Esophagus (tissue), 2 donors: ENCODE data around the gene SLC12A5. TPM values are rescaled to one million over a fixed set of nuclear protein-coding genes. Genes with fewer than 3 reads are reported as not detected.

Source experiments
- H3K27ac ChIP-seq, 2 donors: one replicate each; pipeline ENCODE4 v1.5.1; 2013; ENCODE audit warnings: low read depth in 2 of 2, mild to moderate bottlenecking in 2 of 2, inconsistent platforms in 1 of 2, low read length in 1 of 2, moderate library complexity in 1 of 2
- H3K27me3 ChIP-seq, 2 donors: one replicate each; pipeline ENCODE4 v1.6.1; 2013; ENCODE audit warnings: low read length in 2 of 2, control low read depth in 1 of 2, mild to moderate bottlenecking in 1 of 2; ENCODE audit not compliant: insufficient read depth in 2 of 2, control insufficient read depth in 1 of 2
- H3K36me3 ChIP-seq, 2 donors: one replicate each; pipeline ENCODE4 v1.6.1; 2013; ENCODE audit warnings: low read length in 1 of 2; ENCODE audit not compliant: control insufficient read depth in 2 of 2, insufficient read depth in 2 of 2
- H3K4me1 ChIP-seq, 2 donors: one replicate each; pipeline ENCODE4 v1.6.1; 2013; ENCODE audit warnings: low read length in 1 of 2; ENCODE audit not compliant: control insufficient read depth in 2 of 2, insufficient read depth in 2 of 2
- H3K4me3 ChIP-seq, 2 donors: one replicate each; pipeline ENCODE4 v1.5.1; 2013; ENCODE audit warnings: low read length in 2 of 2, mild to moderate bottlenecking in 2 of 2, low read depth in 1 of 2, moderate library complexity in 1 of 2
- H3K9me3 ChIP-seq, 2 donors: one replicate each; pipeline ENCODE4 v1.6.1; 2013; ENCODE audit warnings: mild to moderate bottlenecking in 2 of 2, low read depth in 1 of 2, low read length in 1 of 2, moderate library complexity in 1 of 2; ENCODE audit not compliant: control insufficient read depth in 2 of 2, insufficient read depth in 1 of 2
- WGBS, 2 donors: extraction: QIAGEN DNeasy Blood & Tissue Kit; methylation state at CpG; one replicate each; pipeline ENCODE4 v1.1.7; 2013; 5-methylcytosine and 5-hydroxymethylcytosine counted together
- polyA plus RNA-seq, 2 donors: library from polyadenylated mRNA; stranded (reverse); fragments of 200-250 nt; gene quantifications; one replicate each; pipeline ENCODE4 v1.2.3, GENCODE V29; 2013
- donor health status: healthy with polysubstance abuse.
- donor health status: Bipolar disorder and iron deficiency.

SLC12A5 gene
- polyA plus RNA-seq, 2 donors: 0.25 to 0.77 TPM

DNA sequence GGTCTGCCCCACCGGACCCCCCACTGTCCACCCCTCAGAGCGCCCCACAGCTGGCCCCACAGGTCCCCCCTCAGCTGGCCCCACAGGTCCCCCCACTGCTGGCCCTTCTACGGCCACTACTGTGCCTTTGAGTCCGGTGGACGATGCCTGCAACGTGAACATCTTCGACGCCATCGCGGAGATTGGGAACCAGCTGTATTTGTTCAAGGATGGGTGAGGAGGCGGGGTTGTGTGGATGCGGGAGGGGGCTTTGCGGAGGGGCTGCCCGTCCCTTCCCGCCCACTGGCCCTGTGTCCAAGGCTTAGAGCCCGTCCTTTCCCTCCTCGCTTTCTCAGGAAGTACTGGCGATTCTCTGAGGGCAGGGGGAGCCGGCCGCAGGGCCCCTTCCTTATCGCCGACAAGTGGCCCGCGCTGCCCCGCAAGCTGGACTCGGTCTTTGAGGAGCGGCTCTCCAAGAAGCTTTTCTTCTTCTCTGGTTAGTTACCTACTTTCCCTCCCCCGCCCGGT is 15.6 kb upstream of the SLC12A5 start:
- Histone ChIP-seq H3K9me3 (peaks cover 0 to 9% of the 10 kb centered on the region in 2 donors), H3K36me3 (no peaks in the 10 kb centered on the region), H3K4me3 (no peak overlapping the region), H3K27ac (no peak overlapping the region), H3K27me3 (peaks cover 0 to 29% of the 10 kb centered on the region in 2 donors), H3K4me1 (peaks cover 5 to 19% of the 10 kb centered on the region in 2 donors)
- 13 to 14% methylated on average over 27 to 29 of the region's 29 CpGs for WGBS, 2 donors

DNA sequence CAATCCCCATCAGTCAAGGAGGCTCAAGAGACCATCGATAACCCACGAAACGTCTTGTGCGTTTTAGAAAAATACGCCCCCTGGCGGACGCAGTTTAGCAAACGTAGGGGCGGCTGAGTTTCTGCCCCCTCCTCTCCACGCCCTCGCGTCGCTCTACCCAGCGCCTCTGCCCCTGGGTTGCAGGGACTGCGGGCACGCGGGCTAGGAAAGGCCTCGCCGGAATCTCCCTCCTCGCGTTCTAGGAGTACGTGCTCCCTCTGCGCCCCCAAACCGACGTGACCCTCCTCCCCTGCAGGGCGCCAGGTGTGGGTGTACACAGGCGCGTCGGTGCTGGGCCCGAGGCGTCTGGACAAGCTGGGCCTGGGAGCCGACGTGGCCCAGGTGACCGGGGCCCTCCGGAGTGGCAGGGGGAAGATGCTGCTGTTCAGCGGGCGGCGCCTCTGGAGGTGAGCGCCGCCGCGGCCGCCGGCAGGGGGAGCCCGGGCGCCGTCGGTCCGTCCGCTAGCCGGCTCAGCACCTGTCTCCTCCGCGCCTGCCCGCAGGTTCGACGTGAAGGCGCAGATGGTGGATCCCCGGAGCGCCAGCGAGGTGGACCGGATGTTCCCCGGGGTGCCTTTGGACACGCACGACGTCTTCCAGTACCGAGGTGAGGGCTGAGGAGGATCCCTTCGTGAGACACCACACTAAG is 15.0 kb upstream of the SLC12A5 start:
- WGBS, 2 donors: 2 to 3% methylated on average over 61 to 67 of the region's 67 CpGs
- Histone ChIP-seq H3K4me1 (peaks cover 5 to 19% of the 10 kb centered on the region in 2 donors), H3K27me3 (peaks cover 0 to 29% of the 10 kb centered on the region in 2 donors), H3K9me3 (peaks cover 0 to 9% of the 10 kb centered on the region in 2 donors), H3K4me3 (no peak overlapping the region), H3K36me3 (no peaks in the 10 kb centered on the region), H3K27ac (no peak overlapping the region)

DNA sequence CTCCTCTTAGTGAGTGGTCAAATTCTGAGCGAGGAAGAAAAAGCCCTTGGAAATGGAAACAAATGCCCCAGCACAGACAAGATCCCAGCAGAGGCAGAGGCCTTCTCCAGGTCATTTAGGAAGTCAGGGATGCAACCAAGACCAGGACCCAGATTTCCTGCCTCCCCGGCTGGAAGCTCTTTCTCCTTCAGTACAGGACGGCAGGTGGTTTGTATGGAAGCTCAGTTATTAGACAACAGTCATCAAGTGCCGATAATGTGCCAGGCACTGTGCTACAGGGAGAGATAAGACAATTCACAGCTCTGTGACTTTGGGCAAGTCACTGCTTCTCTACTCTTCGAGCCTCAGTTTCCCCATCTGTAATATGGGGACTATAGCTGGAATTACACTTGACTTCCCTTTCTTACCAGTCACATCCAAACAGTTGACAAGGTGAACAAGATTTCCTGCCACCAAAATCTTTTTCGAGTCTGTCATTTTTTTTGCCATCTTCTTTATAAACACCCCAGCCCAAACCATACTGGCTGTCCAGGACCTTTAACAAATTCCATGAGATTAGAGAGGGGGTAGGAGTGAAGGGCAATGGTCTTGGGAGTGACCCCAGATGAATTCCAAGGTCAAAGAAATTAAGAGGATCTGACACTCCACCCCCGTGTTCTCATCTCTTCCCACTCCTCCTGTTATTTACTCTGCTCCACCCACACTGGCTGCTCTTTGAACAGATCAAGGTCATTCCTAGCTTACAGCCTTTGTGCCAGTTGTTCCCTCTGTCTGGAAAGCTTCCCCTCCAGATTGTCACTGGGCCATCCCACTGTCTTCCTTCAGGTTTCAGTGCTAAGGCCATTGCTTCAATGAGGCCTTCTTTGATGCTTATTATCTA is 14.3 kb upstream of the SLC12A5 start:
- H3K27ac ChIP-seq: no peak overlapping the region
- no peak overlapping the region for H3K4me3 ChIP-seq
- WGBS, 2 donors: 55 to 63% methylated on average over 7 of the region's 7 CpGs
- no peaks in the 10 kb centered on the region for H3K36me3 ChIP-seq
- peaks cover 0 to 9% of the 10 kb centered on the region in 2 donors for H3K9me3 ChIP-seq
- peaks cover 0 to 29% of the 10 kb centered on the region in 2 donors for H3K27me3 ChIP-seq
- H3K4me1 ChIP-seq: peaks cover 5 to 19% of the 10 kb centered on the region in 2 donors

DNA sequence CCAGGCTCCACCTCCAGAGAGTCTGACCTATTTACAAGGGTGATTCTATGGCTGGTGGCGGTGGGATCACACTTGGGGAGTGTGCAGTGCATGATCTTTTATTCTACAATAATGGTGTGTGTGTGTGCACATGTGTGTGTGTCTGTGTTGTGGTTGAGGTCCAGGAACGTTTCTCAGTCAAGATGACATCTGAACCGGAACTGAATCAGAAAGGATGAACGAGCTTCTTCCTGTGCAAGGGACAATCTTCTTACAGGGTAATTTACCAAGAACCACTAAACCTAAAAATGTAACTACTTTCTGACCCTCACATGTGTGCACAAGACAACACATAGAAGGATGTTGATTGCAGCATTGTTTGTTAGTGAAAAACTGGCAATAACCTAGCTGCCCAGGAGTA is 11.7 kb upstream of the SLC12A5 start:
- Histone ChIP-seq H3K27me3 (peaks cover 0 to 4% of the 10 kb centered on the region in 2 donors), H3K9me3 (no peaks in the 10 kb centered on the region), H3K27ac (no peak overlapping the region), H3K4me1 (peaks cover 3 to 11% of the 10 kb centered on the region in 2 donors), H3K4me3 (no peak overlapping the region), H3K36me3 (no peaks in the 10 kb centered on the region)
- 64 to 67% methylated on average over 4 of the region's 4 CpGs for WGBS, 2 donors

GRCh38 chr20:46018112-46018511 is 10.9 kb upstream of the SLC12A5 start:
- WGBS, 2 donors: 51 to 60% methylated on average over 4 of the region's 4 CpGs
- no peak overlapping the region for H3K4me3 ChIP-seq
- H3K36me3 ChIP-seq: no peaks in the 10 kb centered on the region
- peaks cover 3 to 11% of the 10 kb centered on the region in 2 donors for H3K4me1 ChIP-seq
- no peak overlapping the region for H3K27ac ChIP-seq
- peaks cover 0 to 3% of the 10 kb centered on the region in 2 donors for H3K9me3 ChIP-seq
- peaks cover 0 to 2% of the 10 kb centered on the region in 2 donors for H3K27me3 ChIP-seq

DNA sequence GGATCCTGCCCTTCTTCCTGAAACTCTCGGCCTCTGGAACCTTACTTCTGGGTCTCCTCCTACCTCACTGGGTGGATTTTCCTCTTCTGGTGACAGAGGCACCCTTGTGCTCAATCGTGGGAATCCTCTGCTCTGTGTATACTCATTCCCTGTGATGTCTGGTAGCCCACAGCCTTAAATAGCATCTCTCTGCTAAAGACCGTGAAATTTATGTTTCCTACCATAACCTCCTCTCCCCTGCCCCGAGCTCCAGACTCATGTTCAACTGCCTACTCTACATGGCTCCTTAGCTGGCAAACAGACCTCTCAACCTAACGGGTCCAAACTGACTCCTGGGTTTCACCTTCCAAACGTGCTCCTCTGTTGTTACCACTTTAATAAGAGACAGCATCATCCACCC is 10.4 kb upstream of the SLC12A5 start:
- H3K27me3 ChIP-seq: peaks cover 0 to 2% of the 10 kb centered on the region in 2 donors
- WGBS, 2 donors: 59 to 60% methylated on average over 6 of the region's 6 CpGs
- H3K27ac ChIP-seq: no peak overlapping the region
- no peak overlapping the region for H3K4me3 ChIP-seq
- H3K9me3 ChIP-seq: peaks cover 0 to 3% of the 10 kb centered on the region in 2 donors
- no peaks in the 10 kb centered on the region for H3K36me3 ChIP-seq
- H3K4me1 ChIP-seq: peaks cover 3 to 11% of the 10 kb centered on the region in 2 donors

- 76 to 86% methylated on average over 4 of the region's 4 CpGs for WGBS, 2 donors
- Histone ChIP-seq H3K27ac (no peak overlapping the region), H3K36me3 (no peaks in the 10 kb centered on the region), H3K4me1 (peaks cover 0 to 8% of the 10 kb centered on the region in 2 donors), H3K27me3 (no peaks in the 10 kb centered on the region), H3K4me3 (no peak overlapping the region), H3K9me3 (peaks cover 0 to 3% of the 10 kb centered on the region in 2 donors)
Observed at GRCh38 chr20:46020555-46020954, 8.5 kb upstream of the SLC12A5 start.

DNA sequence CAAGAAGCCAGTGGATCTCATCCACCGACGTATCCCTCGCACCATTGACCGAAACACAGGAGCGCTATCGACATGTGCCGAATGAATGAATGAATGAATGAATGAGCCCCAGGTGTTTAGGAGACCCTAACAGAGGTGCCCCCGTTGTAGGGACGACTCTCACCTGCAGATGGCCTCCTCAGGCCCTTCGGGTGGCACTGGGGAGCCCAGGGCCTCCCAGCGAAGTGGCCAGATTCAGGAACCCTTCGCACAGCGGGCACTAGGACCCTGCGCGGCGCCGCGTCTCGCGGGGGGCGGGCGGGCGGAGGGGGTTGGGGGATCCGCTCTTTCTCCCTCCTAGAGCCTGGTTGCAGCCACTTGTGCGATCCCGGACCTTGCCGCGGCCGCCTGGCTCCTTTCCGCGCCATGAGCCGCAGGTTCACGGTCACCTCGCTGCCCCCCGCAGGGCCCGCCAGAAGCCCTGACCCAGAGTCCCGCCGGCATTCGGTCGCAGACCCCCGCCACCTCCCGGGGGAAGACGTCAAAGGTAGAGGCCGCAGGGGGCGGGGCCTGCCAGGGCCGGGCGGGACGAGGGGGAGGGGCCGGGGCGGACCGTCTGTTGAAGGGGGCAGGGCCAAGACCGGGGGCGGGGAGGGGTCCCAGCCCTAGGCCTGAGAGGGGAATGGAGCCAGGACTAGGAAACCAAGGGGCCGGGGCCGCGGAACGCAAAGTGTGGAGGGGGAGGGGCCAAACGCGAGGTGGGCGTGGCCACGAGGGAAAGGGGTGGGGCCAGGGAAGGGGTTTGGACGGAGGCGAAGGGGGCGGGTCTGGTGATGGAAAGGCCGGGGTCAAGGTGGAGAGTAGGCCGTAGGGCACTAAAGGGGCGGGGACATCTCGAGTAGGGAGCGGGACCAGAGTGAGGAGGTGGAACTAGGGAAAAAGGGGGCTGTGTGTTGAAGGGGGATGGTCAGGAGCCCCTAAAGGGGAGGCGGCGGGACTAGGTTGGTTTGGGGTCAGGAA is 7.4 kb upstream of the SLC12A5 start:
- Histone ChIP-seq H3K9me3 (peaks cover 0 to 3% of the 10 kb centered on the region in 2 donors), H3K4me3 (peak overlapping the region in 1 of 2 donors; percentile 38), H3K4me1 (peaks cover 0 to 8% of the 10 kb centered on the region in 2 donors), H3K36me3 (no peaks in the 10 kb centered on the region), H3K27me3 (no peaks in the 10 kb centered on the region), H3K27ac (no peak overlapping the region)
- WGBS, 2 donors: 8 to 9% methylated on average over 70 to 71 of the region's 71 CpGs
